Heart left ventricle (tissue), 13 donors: ENCODE data around the gene RNASE3.

Source experiments
- POLR2A ChIP-seq, 2 donors: fragments of 450-650 bp; IDR thresholded peaks; one replicate each; pipeline ENCODE4 v1.6.1; 2017; ENCODE audit warnings: antibody characterized with exemption in 2 of 2, mild to moderate bottlenecking in 2 of 2, moderate library complexity in 2 of 2
- TF ChIP-seq, protein P1 (sequence below), 12 donors: fragments of 200-600 bp; sonication (generic) in 4 of 12; IDR thresholded peaks; one replicate each; pipeline versions ENCODE4 v1.5.0 to v1.8.0; 2018 to 2022; ENCODE audit warnings: antibody characterized with exemption in 12 of 12, mild to moderate bottlenecking in 5 of 12
- donor health status: ischemic (EF 13 %, LVEDD 7.1; RV severe dilation, severe dysfunction).
- donor health status: DM: no; HTN: yes; CAD: no.
- donor health status: DM: no; HTN: no; CAD: no.
- donor health status: ischemic (EF 25% LVEDD 6.9; RV normal size, moderate dysfunction).
- donor health status: ischemic (EF 25% LVEDD 5.7; RV mildly dilated, moderate dysfunction).
- donor health status: ischemic (EF 35%, LVEDD 5.7; RV mildly dilated, moderate dysfunction).
- donor health status: nonischemic (EF 11% LVEDD 7.7; RV severe dilation, severe dysfunction).
- donor health status: DM: yes; HTN: yes; CAD: no.
- donor health status: PGD.
- donor health status: ischemic (EF 29% LVEDD 5.4; RV normal size, mild dysfunction).
- donor health status: nonischemic (EF 23%, LVEDD 6.1; RV moderate dilation, normal function).

DNA sequence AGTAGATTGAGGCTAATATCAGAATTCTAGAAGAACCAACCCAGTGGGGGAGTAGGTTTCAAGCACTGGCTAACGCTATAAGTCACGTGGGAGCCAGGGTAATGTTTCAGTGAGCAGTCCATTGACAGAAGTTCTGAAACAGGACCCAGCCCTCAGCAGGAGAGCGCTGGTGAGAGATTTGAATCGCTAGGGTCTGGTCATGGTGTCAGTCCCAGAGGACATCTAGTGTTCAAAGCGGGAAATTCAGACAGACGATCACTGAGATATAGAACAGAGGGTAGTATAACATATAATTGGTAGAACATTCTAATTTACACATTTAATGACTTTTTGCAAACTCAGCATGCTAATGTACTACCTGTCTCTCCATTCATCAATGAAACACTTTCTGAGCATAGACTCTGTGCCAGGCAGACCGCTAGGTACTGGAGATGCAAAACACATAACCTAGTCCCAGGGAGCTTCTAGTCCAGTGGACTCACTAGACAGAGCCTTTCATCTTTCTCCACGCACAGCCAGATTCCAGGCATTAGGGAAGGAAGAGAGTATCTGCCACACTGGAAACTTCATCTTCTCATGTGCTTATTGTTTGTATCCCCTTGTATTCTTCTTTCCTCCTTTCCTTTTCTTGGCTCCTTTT lies 35.4 kb upstream of the RNASE3 start:
- TF ChIP-seq, protein P1, sequence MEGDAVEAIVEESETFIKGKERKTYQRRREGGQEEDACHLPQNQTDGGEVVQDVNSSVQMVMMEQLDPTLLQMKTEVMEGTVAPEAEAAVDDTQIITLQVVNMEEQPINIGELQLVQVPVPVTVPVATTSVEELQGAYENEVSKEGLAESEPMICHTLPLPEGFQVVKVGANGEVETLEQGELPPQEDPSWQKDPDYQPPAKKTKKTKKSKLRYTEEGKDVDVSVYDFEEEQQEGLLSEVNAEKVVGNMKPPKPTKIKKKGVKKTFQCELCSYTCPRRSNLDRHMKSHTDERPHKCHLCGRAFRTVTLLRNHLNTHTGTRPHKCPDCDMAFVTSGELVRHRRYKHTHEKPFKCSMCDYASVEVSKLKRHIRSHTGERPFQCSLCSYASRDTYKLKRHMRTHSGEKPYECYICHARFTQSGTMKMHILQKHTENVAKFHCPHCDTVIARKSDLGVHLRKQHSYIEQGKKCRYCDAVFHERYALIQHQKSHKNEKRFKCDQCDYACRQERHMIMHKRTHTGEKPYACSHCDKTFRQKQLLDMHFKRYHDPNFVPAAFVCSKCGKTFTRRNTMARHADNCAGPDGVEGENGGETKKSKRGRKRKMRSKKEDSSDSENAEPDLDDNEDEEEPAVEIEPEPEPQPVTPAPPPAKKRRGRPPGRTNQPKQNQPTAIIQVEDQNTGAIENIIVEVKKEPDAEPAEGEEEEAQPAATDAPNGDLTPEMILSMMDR (IDR thresholded peaks at IDR 0.05), result peak; percentile 64 to 85 (median 74)
- no peak for TF ChIP-seq POLR2A (IDR thresholded peaks at IDR 0.05)
